ENCODE measurements around the gene MIDN.

The MIDN gene

GRCh38 chr19:1273263-1274041, 25.1 kb downstream of the MIDN start:
- H3K9ac ChIP-seq (ENCODE audit: low read depth, low read length) = peak overlapping the region; percentile 37; the same call in 1 of the 2 replicates
- peaks cover 2% of the 10 kb centered on the region; the same call in 1 of the 2 replicates for H3K27me3 ChIP-seq (ENCODE audit: insufficient read depth, low read length)
- no peaks in the 10 kb centered on the region for H3K9me3 ChIP-seq (ENCODE audit: insufficient read depth, low read depth, low read length)
- H3K27ac ChIP-seq (ENCODE audit: low read length) = no peak overlapping the region
- peaks cover 49% of the 10 kb centered on the region for H3K36me3 ChIP-seq (ENCODE audit: insufficient read depth, low read depth, low read length)
- H3K4me1 ChIP-seq (ENCODE audit: insufficient read depth, low read length) = peaks cover 9% of the 10 kb centered on the region
- H3K4me3 ChIP-seq (ENCODE audit: low read length) = no peak overlapping the region

GRCh38 chr19:1274081-1274851, 25.9 kb downstream of the MIDN start:
- Histone ChIP-seq H3K4me1 (ENCODE audit: insufficient read depth, low read length) (peaks cover 5% of the 10 kb centered on the region), H3K9me3 (ENCODE audit: insufficient read depth, low read depth, low read length) (no peaks in the 10 kb centered on the region), H3K27me3 (ENCODE audit: insufficient read depth, low read length) (no peaks in the 10 kb centered on the region), H3K4me3 (ENCODE audit: low read length) (peak overlapping the region; percentile 63; the same call in 1 of the 2 replicates), H3K9ac (ENCODE audit: low read depth, low read length) (peak overlapping the region; percentile 88), H3K36me3 (ENCODE audit: insufficient read depth, low read depth, low read length) (peaks cover 53% of the 10 kb centered on the region), H3K27ac (ENCODE audit: low read length) (peak overlapping the region; percentile 90)

GRCh38 chr19:1274852-1275259, 26.5 kb downstream of the MIDN start:
- H3K9me3 ChIP-seq (ENCODE audit: insufficient read depth, low read depth, low read length) = no peaks in the 10 kb centered on the region
- peaks cover 53% of the 10 kb centered on the region for H3K36me3 ChIP-seq (ENCODE audit: insufficient read depth, low read depth, low read length)
- H3K27me3 ChIP-seq (ENCODE audit: insufficient read depth, low read length) = no peaks in the 10 kb centered on the region
- H3K4me3 ChIP-seq (ENCODE audit: low read length) = peak overlapping the region; percentile 63; the same call in 1 of the 2 replicates
- peaks cover 5% of the 10 kb centered on the region for H3K4me1 ChIP-seq (ENCODE audit: insufficient read depth, low read length)
- peak overlapping the region; percentile 88 for H3K9ac ChIP-seq (ENCODE audit: low read depth, low read length)
- H3K27ac ChIP-seq (ENCODE audit: low read length) = peak overlapping the region; percentile 90

- Histone ChIP-seq H3K27ac (ENCODE audit: low read length) (peak within 1 kb of the TSS; percentile 90), H3K4me3 (ENCODE audit: low read length) (peak within 1 kb of the TSS; percentile 88), H3K4me1 (ENCODE audit: insufficient read depth, low read length) (peaks cover 5% of the 10 kb centered on the region), H3K9me3 (ENCODE audit: insufficient read depth, low read depth, low read length) (no peaks in the 10 kb centered on the region), H3K9ac (ENCODE audit: low read depth, low read length) (peak within 1 kb of the TSS; percentile 93), H3K27me3 (ENCODE audit: insufficient read depth, low read length) (no peaks in the 10 kb centered on the region), H3K36me3 (ENCODE audit: insufficient read depth, low read depth, low read length) (peaks cover 50% of the 10 kb centered on the region)
Measured at GRCh38 chr19:1275260-1275975, 27.0 kb downstream of the MIDN start, which contains the start of gene FAM174C. Gene FAM174C (plus strand): TSS chr19:1275530. CDS start chr19:1275550, 20 bp downstream.

- peaks cover 43% of the 10 kb centered on the region for H3K36me3 ChIP-seq (ENCODE audit: insufficient read depth, low read depth, low read length)
Measured at GRCh38 chr19:1275976-1276627, 27.7 kb downstream of the MIDN start.

GRCh38 chr19:1276628-1277022, 28.2 kb downstream of the MIDN start:
- no peaks in the 10 kb centered on the region for H3K27me3 ChIP-seq (ENCODE audit: insufficient read depth, low read length)
- no peak overlapping the region for H3K27ac ChIP-seq (ENCODE audit: low read length)
- peaks cover 5% of the 10 kb centered on the region for H3K4me1 ChIP-seq (ENCODE audit: insufficient read depth, low read length)
- no peaks in the 10 kb centered on the region for H3K9me3 ChIP-seq (ENCODE audit: insufficient read depth, low read depth, low read length)
- H3K9ac ChIP-seq (ENCODE audit: low read depth, low read length) = peak overlapping the region; percentile 93; the same call in 1 of the 2 replicates
- H3K36me3 ChIP-seq (ENCODE audit: insufficient read depth, low read depth, low read length) = peaks cover 38% of the 10 kb centered on the region
- H3K4me3 ChIP-seq (ENCODE audit: low read length) = peak overlapping the region; percentile 88

More at GRCh38 chr19:1275976-1276627, 27.7 kb downstream of the MIDN start:
- Histone ChIP-seq H3K4me1 (ENCODE audit: insufficient read depth, low read length) (peaks cover 5% of the 10 kb centered on the region), H3K9ac (ENCODE audit: low read depth, low read length) (peak overlapping the region; percentile 93), H3K27me3 (ENCODE audit: insufficient read depth, low read length) (no peaks in the 10 kb centered on the region), H3K4me3 (ENCODE audit: low read length) (peak overlapping the region; percentile 88), H3K27ac (ENCODE audit: low read length) (peak overlapping the region; percentile 78), H3K9me3 (ENCODE audit: insufficient read depth, low read depth, low read length) (no peaks in the 10 kb centered on the region)

- H3K9ac ChIP-seq (ENCODE audit: low read depth, low read length) = no peak overlapping the region
- no peak overlapping the region for H3K27ac ChIP-seq (ENCODE audit: low read length)
- no peak overlapping the region for H3K4me3 ChIP-seq (ENCODE audit: low read length)
- H3K27me3 ChIP-seq (ENCODE audit: insufficient read depth, low read length) = no peaks in the 10 kb centered on the region
- H3K9me3 ChIP-seq (ENCODE audit: insufficient read depth, low read depth, low read length) = no peaks in the 10 kb centered on the region
- peaks cover 5% of the 10 kb centered on the region for H3K4me1 ChIP-seq (ENCODE audit: insufficient read depth, low read length)
- peaks cover 34% of the 10 kb centered on the region for H3K36me3 ChIP-seq (ENCODE audit: insufficient read depth, low read depth, low read length)
Measured at GRCh38 chr19:1277061-1277460, 28.7 kb downstream of the MIDN start.

- Histone ChIP-seq H3K27me3 (ENCODE audit: insufficient read depth, low read length) (no peaks in the 10 kb centered on the region), H3K4me3 (ENCODE audit: low read length) (no peak overlapping the region), H3K36me3 (ENCODE audit: insufficient read depth, low read depth, low read length) (peaks cover 23% of the 10 kb centered on the region), H3K9me3 (ENCODE audit: insufficient read depth, low read depth, low read length) (no peaks in the 10 kb centered on the region), H3K27ac (ENCODE audit: low read length) (no peak overlapping the region), H3K9ac (ENCODE audit: low read depth, low read length) (no peak overlapping the region), H3K4me1 (ENCODE audit: insufficient read depth, low read length) (peaks cover 5% of the 10 kb centered on the region)
Measured at GRCh38 chr19:1278074-1278473, 29.7 kb downstream of the MIDN start.

- peaks cover 14% of the 10 kb centered on the region for H3K36me3 ChIP-seq (ENCODE audit: insufficient read depth, low read depth, low read length)
- H3K4me3 ChIP-seq (ENCODE audit: low read length) = no peak overlapping the region
- H3K9me3 ChIP-seq (ENCODE audit: insufficient read depth, low read depth, low read length) = no peaks in the 10 kb centered on the region
- H3K9ac ChIP-seq (ENCODE audit: low read depth, low read length) = no peak overlapping the region
- H3K27me3 ChIP-seq (ENCODE audit: insufficient read depth, low read length) = peaks cover 5% of the 10 kb centered on the region; the same call in 1 of the 2 replicates
- H3K27ac ChIP-seq (ENCODE audit: low read length) = no peak overlapping the region
- H3K4me1 ChIP-seq (ENCODE audit: insufficient read depth, low read length) = no peaks in the 10 kb centered on the region
Measured at GRCh38 chr19:1278713-1279660, 30.6 kb downstream of the MIDN start.

GRCh38 chr19:1279782-1280341, 31.5 kb downstream of the MIDN start:
- H3K27ac ChIP-seq (ENCODE audit: low read length) = no peak overlapping the region
- no peaks in the 10 kb centered on the region for H3K4me1 ChIP-seq (ENCODE audit: insufficient read depth, low read length)
- no peaks in the 10 kb centered on the region for H3K9me3 ChIP-seq (ENCODE audit: insufficient read depth, low read depth, low read length)
- H3K36me3 ChIP-seq (ENCODE audit: insufficient read depth, low read depth, low read length) = peaks cover 6% of the 10 kb centered on the region
- no peak overlapping the region for H3K9ac ChIP-seq (ENCODE audit: low read depth, low read length)
- H3K27me3 ChIP-seq (ENCODE audit: insufficient read depth, low read length) = peaks cover 13% of the 10 kb centered on the region
- no peak overlapping the region for H3K4me3 ChIP-seq (ENCODE audit: low read length)

Measured in iPS-20b (cell line).